ENCODE results near the gene ARL16. TPM values are rescaled to one million over a fixed set of nuclear protein-coding genes. Genes with fewer than 3 reads are reported as not detected.
A peak's percentile ranks its signal among the peaks of the same experiment; 100 is the strongest.

The ARL16 gene
- total and polyA plus RNA-seq, 10 donors = 22.5 to 93.5 (median 31.9) TPM

DNA sequence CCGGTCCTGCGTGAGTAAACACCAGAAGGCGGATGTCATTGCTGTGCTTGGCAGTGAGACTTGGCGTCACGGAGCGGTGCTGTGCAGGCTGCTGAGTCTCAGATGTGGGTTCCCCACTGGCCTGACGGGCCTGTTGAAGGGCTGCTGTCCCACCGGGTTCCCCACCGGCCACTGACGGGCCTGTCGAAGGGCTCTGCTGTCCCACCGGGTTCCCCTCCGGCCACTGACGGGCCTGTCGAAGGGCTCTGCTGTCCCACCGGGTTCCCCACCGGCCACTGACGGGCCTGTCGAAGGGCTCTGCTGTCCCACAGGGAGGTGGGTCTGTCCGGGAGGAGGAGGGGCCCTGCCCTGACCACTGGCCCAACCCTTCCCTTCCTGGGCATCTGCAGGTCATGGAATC lies 3.0 kb upstream of the ARL16 start:
- no peak for TF ChIP-seq POLR2AphosphoS5 (IDR thresholded peaks at IDR 0.05)
- TF ChIP-seq, protein P1, sequence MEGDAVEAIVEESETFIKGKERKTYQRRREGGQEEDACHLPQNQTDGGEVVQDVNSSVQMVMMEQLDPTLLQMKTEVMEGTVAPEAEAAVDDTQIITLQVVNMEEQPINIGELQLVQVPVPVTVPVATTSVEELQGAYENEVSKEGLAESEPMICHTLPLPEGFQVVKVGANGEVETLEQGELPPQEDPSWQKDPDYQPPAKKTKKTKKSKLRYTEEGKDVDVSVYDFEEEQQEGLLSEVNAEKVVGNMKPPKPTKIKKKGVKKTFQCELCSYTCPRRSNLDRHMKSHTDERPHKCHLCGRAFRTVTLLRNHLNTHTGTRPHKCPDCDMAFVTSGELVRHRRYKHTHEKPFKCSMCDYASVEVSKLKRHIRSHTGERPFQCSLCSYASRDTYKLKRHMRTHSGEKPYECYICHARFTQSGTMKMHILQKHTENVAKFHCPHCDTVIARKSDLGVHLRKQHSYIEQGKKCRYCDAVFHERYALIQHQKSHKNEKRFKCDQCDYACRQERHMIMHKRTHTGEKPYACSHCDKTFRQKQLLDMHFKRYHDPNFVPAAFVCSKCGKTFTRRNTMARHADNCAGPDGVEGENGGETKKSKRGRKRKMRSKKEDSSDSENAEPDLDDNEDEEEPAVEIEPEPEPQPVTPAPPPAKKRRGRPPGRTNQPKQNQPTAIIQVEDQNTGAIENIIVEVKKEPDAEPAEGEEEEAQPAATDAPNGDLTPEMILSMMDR (IDR thresholded peaks at IDR 0.05 in 8 of 11, conservative IDR thresholded peaks at IDR 0.05 in 3 of 11) = no peak
- TF ChIP-seq POLR2A (IDR thresholded peaks at IDR 0.05) = no peak
- Histone ChIP-seq H3K4me3 (no peak overlapping the region), H3K27ac (no peak overlapping the region), H3K9me3 (no peaks in the 10 kb centered on the region), H3K36me3 (peaks cover 0 to 72% (median 60%) of the 10 kb centered on the region in 6 donors), H3K27me3 (replicated peaks in 1 of 7) (no peaks in the 10 kb centered on the region), H3K4me1 (peaks cover 19 to 55% (median 39%) of the 10 kb centered on the region in 6 donors)
- no peak for DNase-seq
- 90 to 100% (median 95%) methylated on average over 1 to 20 of the region's 20 CpGs for WGBS, 5 donors
- intact Hi-C loops (cut with DNase I; ENCODE audit: low total_unique reads) = no loop called here

DNA sequence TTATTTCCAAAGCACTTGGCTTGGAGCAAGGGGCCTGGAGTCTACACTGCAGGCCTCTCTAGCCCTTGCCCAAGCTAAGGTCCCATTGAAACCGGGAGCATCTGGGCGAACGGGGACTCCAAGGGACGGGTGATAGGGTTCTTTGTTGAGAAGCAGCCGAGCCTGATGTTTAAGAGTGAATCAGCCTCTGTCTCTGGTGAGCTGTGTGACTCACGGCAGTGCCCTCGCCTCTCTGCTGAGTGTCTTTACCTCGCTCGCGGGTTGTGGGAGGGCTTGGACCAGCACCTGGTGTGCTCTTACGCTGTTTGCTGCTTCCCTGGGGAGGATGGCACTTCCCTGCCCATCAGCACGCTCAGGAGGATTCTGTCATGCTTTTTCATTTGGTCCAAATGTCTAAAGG lies 1.5 kb upstream of the ARL16 start:
- H3K4me1 ChIP-seq = peaks cover 19 to 60% (median 39%) of the 10 kb centered on the region in 6 donors
- no peaks in the 10 kb centered on the region for H3K9me3 ChIP-seq
- intact Hi-C loops (cut with DNase I; ENCODE audit: low total_unique reads) = no loop called here
- no peak for DNase-seq
- WGBS, 5 donors = 76 to 83% (median 78%) methylated on average over 9 to 12 of the region's 12 CpGs
- H3K36me3 ChIP-seq = peaks cover 0 to 72% (median 56%) of the 10 kb centered on the region in 6 donors
- TF ChIP-seq POLR2AphosphoS5 (IDR thresholded peaks at IDR 0.05) (no peak), POLR2A (IDR thresholded peaks at IDR 0.05) (no peak)
- TF ChIP-seq, protein P1 (IDR thresholded peaks at IDR 0.05 in 8 of 11, conservative IDR thresholded peaks at IDR 0.05 in 3 of 11) = no peak
- H3K27ac ChIP-seq = peak overlapping the region in 3 of 8 donors; percentile 91 to 95 (median 95)
- H3K27me3 ChIP-seq (replicated peaks in 1 of 7) = no peaks in the 10 kb centered on the region
- H3K4me3 ChIP-seq = peak overlapping the region in 7 of 8 donors; percentile 92 to 100 (median 98)

DNA sequence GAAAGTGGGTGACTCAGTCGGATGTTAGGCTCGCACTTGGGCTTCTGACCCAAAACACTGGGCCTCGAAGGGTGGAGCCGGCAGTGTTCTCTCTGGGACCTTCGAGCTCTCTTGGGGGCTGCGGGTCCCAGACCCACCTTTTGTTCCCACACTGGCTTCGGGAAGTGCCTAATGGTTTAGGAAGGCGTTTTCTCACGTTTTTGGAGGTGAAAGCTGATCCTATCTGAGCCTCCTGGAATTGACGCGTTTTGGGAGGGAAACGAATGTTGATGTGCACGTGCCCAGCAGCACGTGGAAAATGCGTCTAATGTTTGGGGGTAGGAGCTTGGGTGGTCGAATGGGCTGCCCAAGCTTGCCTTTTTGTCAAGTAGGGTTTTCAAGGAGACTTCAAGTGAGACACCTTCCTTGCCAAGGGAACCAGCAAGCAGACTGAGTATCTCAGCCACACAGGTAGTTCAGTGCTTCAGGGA lies 880 bp upstream of the ARL16 start:
- WGBS, 5 donors = 2 to 6% (median 4%) methylated on average over 4 to 16 of the region's 16 CpGs
- Histone ChIP-seq H3K9me3 (no peaks in the 10 kb centered on the region), H3K27ac (peak overlapping the region; percentile 75 to 95 (median 88))

DNA sequence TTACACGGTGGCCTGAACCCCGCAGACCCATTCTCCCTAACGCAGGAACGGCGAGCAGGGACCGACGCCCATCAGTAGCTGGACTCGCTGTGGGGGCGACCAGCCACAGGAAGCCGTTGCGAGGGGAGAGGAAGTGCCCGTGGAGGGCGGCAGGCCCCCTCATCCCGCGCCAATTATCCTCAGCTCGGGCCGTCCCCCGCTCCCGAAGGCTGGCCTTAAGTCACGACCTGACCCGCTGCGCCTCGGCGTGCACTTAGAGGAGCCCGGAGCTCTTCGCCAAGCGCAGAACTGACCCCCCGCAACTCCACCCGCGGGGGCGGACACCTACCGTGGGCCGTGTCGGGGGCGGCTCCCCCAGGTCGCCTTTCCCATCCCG lies 401 bp downstream of the ARL16 start:
- H3K4me3 ChIP-seq = peak overlapping the region; percentile 89 to 100 (median 98)
- H3K4me1 ChIP-seq = peaks cover 19 to 60% (median 39%) of the 10 kb centered on the region in 6 donors
- no peaks in the 10 kb centered on the region for H3K27me3 ChIP-seq (replicated peaks in 1 of 7)
- intact Hi-C loops (cut with DNase I; ENCODE audit: low total_unique reads) = no loop called here
- H3K36me3 ChIP-seq = peaks cover 0 to 65% (median 38%) of the 10 kb centered on the region in 6 donors
- TF ChIP-seq POLR2AphosphoS5 (IDR thresholded peaks at IDR 0.05) (no peak), POLR2A (IDR thresholded peaks at IDR 0.05) (no peak)
- TF ChIP-seq, protein P1 (IDR thresholded peaks at IDR 0.05 in 8 of 11, conservative IDR thresholded peaks at IDR 0.05 in 3 of 11) = no peak
- peak overlapping the region; percentile 48 to 95 (median 88) for H3K27ac ChIP-seq
- no peak for DNase-seq
- H3K9me3 ChIP-seq = no peaks in the 10 kb centered on the region
- WGBS, 5 donors = 0 to 1% (median 0%) methylated on average over 11 to 37 of the region's 37 CpGs

More for the DNA sequence above, 880 bp upstream of the ARL16 start:
- peak overlapping the region; percentile 89 to 100 (median 98) for H3K4me3 ChIP-seq
- H3K36me3 ChIP-seq = peaks cover 0 to 72% (median 50%) of the 10 kb centered on the region in 6 donors
- peaks cover 19 to 60% (median 39%) of the 10 kb centered on the region in 6 donors for H3K4me1 ChIP-seq
- no peak for DNase-seq
- intact Hi-C loops (cut with DNase I; ENCODE audit: low total_unique reads) = no loop called here
- no peaks in the 10 kb centered on the region for H3K27me3 ChIP-seq (replicated peaks in 1 of 7)
- TF ChIP-seq, protein P1 (IDR thresholded peaks at IDR 0.05 in 8 of 11, conservative IDR thresholded peaks at IDR 0.05 in 3 of 11) = no peak
- TF ChIP-seq POLR2A (IDR thresholded peaks at IDR 0.05) (no peak), POLR2AphosphoS5 (IDR thresholded peaks at IDR 0.05) (no peak)

Data from spleen (tissue), 11 donors.